Parathyroid adenoma (tissue), 2 donors: ENCODE results near the gene FBXW7.

Source experiments
- H2AFZ ChIP-seq: fragments of 300-600 bp; sonication (generic); one replicate; pipeline ENCODE4 v1.7.0; 2017; ENCODE audit warnings: antibody characterized with exemption, mild to moderate bottlenecking
- H3K27ac ChIP-seq: fragments of 300-600 bp; sonication (generic); one replicate; pipeline ENCODE4 v1.7.0; 2017
- H3K27me3 ChIP-seq: fragments of 300-600 bp; sonication (generic); one replicate; pipeline ENCODE4 v1.7.0; 2017; ENCODE audit warnings: low read length; ENCODE audit not compliant: control insufficient read depth, insufficient read depth
- H3K36me3 ChIP-seq: fragments of 300-600 bp; sonication (generic); one replicate; pipeline ENCODE4 v1.7.0; 2017; ENCODE audit warnings: low read length; ENCODE audit not compliant: control insufficient read depth, insufficient read depth
- H3K4me1 ChIP-seq: fragments of 300-600 bp; sonication (generic); one replicate; pipeline ENCODE4 v1.7.0; 2017; ENCODE audit warnings: control low read depth
- H3K4me2 ChIP-seq: fragments of 300-600 bp; sonication (generic); one replicate; pipeline ENCODE4 v1.7.0; 2017; ENCODE audit warnings: low read length
- H3K4me3 ChIP-seq: fragments of 300-600 bp; sonication (generic); one replicate; pipeline ENCODE4 v1.7.0; 2017; ENCODE audit warnings: low read depth, low read length
- H3K79me2 ChIP-seq: fragments of 300-600 bp; sonication (generic); one replicate; pipeline ENCODE4 v1.7.0; 2017; ENCODE audit warnings: control low read depth
- H3K9ac ChIP-seq: fragments of 300-600 bp; sonication (generic); one replicate; pipeline ENCODE4 v1.7.0; 2017; ENCODE audit warnings: mild to moderate bottlenecking
- H3K9me3 ChIP-seq: fragments of 300-600 bp; sonication (generic); one replicate; pipeline ENCODE4 v1.7.0; 2017; ENCODE audit warnings: low read length; ENCODE audit not compliant: control insufficient read depth
- TF ChIP-seq, protein P1 (sequence below): fragments of 300-600 bp; sonication (generic); IDR thresholded peaks from one replicate; pipeline ENCODE4 v1.7.0; 2017; ENCODE audit warnings: antibody characterized with exemption, mild to moderate bottlenecking
- donor health status: primary hyperparathyroidism.

The FBXW7 gene

DNA sequence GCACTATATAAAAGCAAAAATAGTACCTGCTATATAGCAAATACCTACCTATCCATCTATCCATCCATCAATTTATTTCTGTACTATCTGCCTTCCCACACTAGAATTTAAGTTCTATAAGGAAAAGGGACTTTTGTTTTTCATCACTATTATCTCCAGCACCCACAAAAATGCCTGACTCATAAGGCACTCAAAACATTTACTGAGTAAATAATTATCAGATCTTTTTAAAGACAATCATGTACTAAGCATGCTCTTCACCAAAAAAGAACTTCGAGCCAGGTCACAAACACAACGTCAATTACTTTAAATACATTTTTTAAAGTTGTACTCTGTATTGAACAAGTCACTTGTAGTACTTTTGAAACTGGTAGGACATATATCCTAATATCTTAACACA lies 119.9 kb downstream of the FBXW7 start:
- TF ChIP-seq, protein P1, sequence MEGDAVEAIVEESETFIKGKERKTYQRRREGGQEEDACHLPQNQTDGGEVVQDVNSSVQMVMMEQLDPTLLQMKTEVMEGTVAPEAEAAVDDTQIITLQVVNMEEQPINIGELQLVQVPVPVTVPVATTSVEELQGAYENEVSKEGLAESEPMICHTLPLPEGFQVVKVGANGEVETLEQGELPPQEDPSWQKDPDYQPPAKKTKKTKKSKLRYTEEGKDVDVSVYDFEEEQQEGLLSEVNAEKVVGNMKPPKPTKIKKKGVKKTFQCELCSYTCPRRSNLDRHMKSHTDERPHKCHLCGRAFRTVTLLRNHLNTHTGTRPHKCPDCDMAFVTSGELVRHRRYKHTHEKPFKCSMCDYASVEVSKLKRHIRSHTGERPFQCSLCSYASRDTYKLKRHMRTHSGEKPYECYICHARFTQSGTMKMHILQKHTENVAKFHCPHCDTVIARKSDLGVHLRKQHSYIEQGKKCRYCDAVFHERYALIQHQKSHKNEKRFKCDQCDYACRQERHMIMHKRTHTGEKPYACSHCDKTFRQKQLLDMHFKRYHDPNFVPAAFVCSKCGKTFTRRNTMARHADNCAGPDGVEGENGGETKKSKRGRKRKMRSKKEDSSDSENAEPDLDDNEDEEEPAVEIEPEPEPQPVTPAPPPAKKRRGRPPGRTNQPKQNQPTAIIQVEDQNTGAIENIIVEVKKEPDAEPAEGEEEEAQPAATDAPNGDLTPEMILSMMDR, result no peak
- no peaks in the 10 kb centered on the region for H3K4me1 ChIP-seq
- no peak overlapping the region for H3K4me3 ChIP-seq
- H3K79me2 ChIP-seq, result no peaks in the 10 kb centered on the region
- no peaks in the 10 kb centered on the region for H3K9me3 ChIP-seq
- no peak overlapping the region for H3K27ac ChIP-seq
- H3K36me3 ChIP-seq, result no peaks in the 10 kb centered on the region
- no peak overlapping the region for H2AFZ ChIP-seq
- H3K4me2 ChIP-seq, result no peak overlapping the region
- H3K9ac ChIP-seq, result no peak overlapping the region
- no peaks in the 10 kb centered on the region for H3K27me3 ChIP-seq

DNA sequence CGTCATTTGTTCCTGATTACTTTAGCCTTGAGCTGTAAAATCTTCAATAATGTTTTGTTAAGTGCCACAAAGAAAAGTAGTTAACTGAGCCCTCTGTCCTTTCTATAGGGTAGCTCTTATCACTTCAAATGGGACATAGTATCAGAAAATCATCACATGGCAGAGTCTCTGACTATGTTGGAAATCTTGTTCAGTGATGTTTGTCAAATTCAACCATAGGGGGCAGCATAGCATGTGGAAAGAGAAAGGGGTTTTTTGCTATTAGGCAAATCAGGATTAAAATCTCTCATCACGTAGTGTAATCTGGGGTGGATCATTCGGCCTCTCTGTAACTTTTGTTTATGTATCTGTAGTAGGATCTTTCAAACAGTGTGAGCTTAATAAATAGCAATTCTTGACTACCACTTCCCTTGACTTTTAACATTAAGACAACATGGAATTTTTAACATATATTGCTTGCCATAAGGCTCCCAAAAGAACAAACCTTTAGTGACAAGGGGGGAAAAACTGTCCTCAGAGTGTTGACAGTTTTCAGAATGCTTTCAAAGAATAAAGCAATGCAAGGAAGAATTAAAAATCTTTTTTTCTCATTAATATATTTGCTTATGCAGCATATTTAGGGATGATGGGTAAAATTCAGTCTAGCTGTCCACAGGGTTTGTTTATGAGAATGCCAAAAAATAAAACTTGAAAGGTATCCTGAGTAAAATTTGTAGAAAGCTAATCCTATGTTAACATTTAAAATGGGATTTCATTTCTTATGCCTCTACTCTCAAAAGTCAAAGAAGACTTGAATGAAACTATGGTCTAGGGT lies 127.2 kb downstream of the FBXW7 start:
- TF ChIP-seq, protein P1, result peak; percentile 23
- no peaks in the 10 kb centered on the region for H3K4me1 ChIP-seq

DNA sequence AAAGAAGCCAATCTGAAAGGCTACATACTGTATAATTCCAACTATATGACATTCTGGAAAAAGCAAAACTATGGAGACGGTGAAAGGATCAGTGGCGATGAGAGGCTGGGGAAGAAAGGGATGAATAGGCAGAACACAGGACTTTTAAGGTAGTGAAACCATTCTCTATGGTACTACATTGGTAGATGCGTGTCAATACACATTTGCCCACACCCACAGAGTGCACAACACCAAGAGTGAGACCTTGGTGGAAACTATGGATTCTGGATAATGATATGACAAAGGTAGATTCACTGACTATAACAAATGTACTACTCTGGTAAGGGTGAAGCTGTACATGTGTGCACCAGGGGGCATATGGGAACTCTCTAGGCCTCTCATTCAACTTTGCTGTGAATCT lies 134.5 kb downstream of the FBXW7 start:
- H3K9me3 ChIP-seq, result no peaks in the 10 kb centered on the region
- H2AFZ ChIP-seq, result no peak overlapping the region
- H3K27me3 ChIP-seq, result no peaks in the 10 kb centered on the region
- TF ChIP-seq, protein P1, result no peak
- H3K4me1 ChIP-seq, result no peaks in the 10 kb centered on the region
- peaks cover 2% of the 10 kb centered on the region for H3K79me2 ChIP-seq
- H3K36me3 ChIP-seq, result no peaks in the 10 kb centered on the region
- H3K27ac ChIP-seq, result no peak overlapping the region
- no peak overlapping the region for H3K9ac ChIP-seq
- no peak overlapping the region for H3K4me2 ChIP-seq
- no peak overlapping the region for H3K4me3 ChIP-seq

More for the DNA sequence above, 127.2 kb downstream of the FBXW7 start:
- Histone ChIP-seq H3K36me3 (no peaks in the 10 kb centered on the region), H3K4me2 (no peak overlapping the region), H3K9ac (no peak overlapping the region), H3K9me3 (no peaks in the 10 kb centered on the region), H3K27ac (no peak overlapping the region), H3K27me3 (no peaks in the 10 kb centered on the region), H3K4me3 (no peak overlapping the region), H2AFZ (no peak overlapping the region), H3K79me2 (peaks cover 1% of the 10 kb centered on the region)

DNA sequence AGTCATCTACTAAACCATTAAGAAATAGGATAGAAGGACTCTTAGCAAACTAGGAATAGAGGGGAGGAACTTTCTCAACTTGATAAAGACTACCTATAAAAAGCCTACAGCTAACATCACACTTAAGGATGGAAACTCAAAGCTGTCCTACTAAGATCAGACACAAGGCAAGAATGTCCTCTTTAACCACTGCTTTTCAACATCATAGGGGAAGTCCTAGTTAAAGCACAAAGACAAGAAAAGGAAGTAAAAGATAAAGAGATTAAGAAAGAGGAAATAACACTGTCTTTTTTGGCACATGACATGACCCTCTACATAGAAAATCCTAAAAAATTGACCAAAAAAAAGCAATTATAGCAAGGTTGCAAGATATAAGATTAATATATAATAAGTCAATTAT lies 136.6 kb downstream of the FBXW7 start:
- Histone ChIP-seq H3K9me3 (no peaks in the 10 kb centered on the region), H2AFZ (no peak overlapping the region), H3K27ac (no peak overlapping the region), H3K4me2 (no peak overlapping the region), H3K4me1 (no peaks in the 10 kb centered on the region), H3K27me3 (no peaks in the 10 kb centered on the region), H3K9ac (no peak overlapping the region), H3K79me2 (peaks cover 2% of the 10 kb centered on the region), H3K4me3 (no peak overlapping the region), H3K36me3 (no peaks in the 10 kb centered on the region)
- TF ChIP-seq, protein P1, result no peak

DNA sequence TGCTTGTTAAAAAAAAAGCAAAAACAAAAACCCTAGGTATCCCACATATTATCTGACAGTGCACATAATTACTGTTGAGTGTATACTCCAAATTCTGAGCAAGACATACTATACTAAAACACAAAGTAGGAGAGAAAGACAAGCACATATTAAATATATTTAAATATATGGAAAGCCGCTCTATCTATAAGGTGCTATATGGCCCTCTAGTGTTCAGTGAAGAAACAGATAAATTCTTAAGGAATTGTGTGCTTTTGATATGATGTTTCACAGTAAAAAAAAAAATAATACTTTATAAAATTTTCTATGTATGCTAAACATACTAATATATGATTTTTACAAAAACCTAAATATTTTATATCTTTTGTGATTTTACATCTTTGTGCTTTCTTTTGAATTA lies 137.8 kb downstream of the FBXW7 start:
- no peak overlapping the region for H3K27ac ChIP-seq
- no peaks in the 10 kb centered on the region for H3K79me2 ChIP-seq
- no peaks in the 10 kb centered on the region for H3K9me3 ChIP-seq
- TF ChIP-seq, protein P1, result no peak
- H3K9ac ChIP-seq, result no peak overlapping the region
- no peaks in the 10 kb centered on the region for H3K36me3 ChIP-seq
- no peaks in the 10 kb centered on the region for H3K27me3 ChIP-seq
- no peak overlapping the region for H2AFZ ChIP-seq
- H3K4me1 ChIP-seq, result no peaks in the 10 kb centered on the region
- H3K4me3 ChIP-seq, result no peak overlapping the region
- H3K4me2 ChIP-seq, result no peak overlapping the region
